H7 (cell line): Measurements from ENCODE around the gene SOX18. TPM values are rescaled to one million over a fixed set of nuclear protein-coding genes. Genes with fewer than 3 reads are reported as not detected.
A peak's percentile ranks its signal among the peaks of the same experiment; 100 is the strongest.

Experiments used
- DNase-seq: peaks from one replicate; pipeline ENCODE4 v3.0.0; 2012
- H3K27me3 ChIP-seq: 2 replicates; pipeline ENCODE4 v1.6.0; 2011; ENCODE audit warnings: mild to moderate bottlenecking, low read length; ENCODE audit not compliant: control insufficient read depth, insufficient read depth
- H3K36me3 ChIP-seq: replicated peaks from 2 replicates; pipeline ENCODE4 v1.5.1; 2011; ENCODE audit warnings: low read length; ENCODE audit not compliant: control insufficient read depth, insufficient read depth
- H3K4me3 ChIP-seq: 2 replicates; pipeline ENCODE4 v1.5.1; 2011; ENCODE audit warnings: low read depth, mild to moderate bottlenecking, control low read depth, low read length, moderate library complexity; ENCODE audit not compliant: insufficient read depth
- total RNA-seq: library from RNA; depleted of rRNA; stranded (reverse); fragments of >200 nt; shearing (Covaris generic); gene quantifications from 2 replicates; pipeline ENCODE4 v1.2.3, GENCODE V29; 2014

The SOX18 gene
- total RNA-seq, 1 experiment from 2014 or later, result 1.2 TPM

DNA sequence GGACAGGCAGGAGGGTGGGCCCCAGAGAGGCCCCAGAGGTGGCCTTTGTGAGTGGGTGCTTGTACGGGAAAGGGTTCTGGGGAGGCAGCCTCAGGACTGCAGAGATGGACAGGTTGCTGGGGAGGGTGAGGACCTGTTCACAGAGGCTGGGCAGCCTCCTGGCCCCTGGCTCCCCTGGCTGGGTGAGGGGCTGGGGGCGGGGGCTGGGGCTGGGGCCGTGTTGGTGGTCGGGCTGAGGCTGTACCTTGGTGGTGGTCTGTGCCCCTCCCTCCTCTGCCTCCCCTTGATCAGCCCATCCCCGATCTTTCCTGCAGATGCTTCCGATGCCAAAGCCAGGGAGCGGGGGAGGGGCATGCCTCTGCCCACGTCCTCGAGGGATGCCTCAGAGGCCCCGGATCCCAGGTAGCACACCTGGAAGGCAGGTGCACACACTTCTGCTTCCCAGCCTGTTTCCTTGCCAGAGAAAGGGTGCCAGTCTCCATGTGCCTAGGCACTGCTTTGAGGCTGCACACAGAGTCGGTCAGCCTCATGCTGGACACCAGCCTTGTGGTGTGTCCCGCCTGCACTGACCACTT, 18.4 kb upstream of the SOX18 start:
- Histone ChIP-seq H3K27me3 (no peaks in the 10 kb centered on the region), H3K4me3 (no peak overlapping the region), H3K36me3 (no peaks in the 10 kb centered on the region; the same call in 1 of the 2 replicates)
- DNase-seq, result peak; percentile 68

DNA sequence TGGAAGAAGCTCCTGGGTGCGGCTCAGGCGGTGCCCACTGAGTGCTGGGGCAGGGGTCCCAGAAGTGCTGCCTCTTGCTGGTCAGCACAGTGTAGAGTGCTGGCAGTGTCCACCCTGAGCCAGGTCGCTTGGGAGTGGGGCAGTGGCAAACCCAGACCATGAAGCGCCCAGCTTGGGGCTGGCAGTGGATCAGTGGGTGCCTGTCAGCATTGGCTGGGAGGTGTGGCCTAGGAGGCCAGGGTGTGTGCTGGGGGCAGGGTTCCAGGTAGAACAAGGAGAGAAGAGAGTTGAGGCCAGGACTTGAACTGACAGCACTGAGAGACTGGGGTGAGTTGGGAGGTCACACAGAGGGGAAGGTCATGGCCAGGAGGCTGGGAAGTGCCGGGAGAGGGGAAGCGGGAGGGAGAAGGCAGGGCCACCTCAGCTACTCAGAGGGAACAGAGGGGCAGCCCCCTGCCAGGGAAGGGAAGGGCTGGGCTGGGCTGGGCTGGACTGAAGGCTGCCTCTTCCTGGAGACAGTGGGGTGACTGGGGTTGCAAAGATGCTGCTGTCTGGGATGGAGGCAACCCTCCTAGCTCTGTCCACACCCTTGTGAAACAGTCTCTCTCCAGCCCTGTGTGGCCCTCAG, 17.7 kb upstream of the SOX18 start:
- Histone ChIP-seq H3K27me3 (no peaks in the 10 kb centered on the region), H3K36me3 (no peaks in the 10 kb centered on the region; the same call in 1 of the 2 replicates), H3K4me3 (no peak overlapping the region)
- DNase-seq, result no peak

DNA sequence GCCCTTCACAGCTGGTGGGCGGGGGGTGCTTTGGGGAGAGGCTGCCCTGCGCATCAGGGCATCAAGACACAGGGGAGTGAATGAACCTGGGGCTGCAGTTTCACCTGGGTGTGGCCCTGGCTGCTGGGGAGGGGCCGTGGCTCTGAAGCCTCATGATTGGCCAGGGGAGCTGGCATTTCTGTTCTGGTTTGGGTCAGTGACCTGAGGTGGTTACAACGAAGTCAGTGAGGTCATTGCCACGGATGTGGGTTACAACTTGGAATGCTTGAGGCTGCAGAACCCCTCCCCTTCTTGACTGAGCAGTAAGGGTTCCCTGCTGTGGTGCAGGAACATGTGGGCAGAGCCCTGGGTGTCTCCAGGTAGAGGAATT, 16.5 kb upstream of the SOX18 start:
- Histone ChIP-seq H3K36me3 (no peaks in the 10 kb centered on the region; the same call in 1 of the 2 replicates), H3K4me3 (no peak overlapping the region), H3K27me3 (no peaks in the 10 kb centered on the region)
- DNase-seq, result peak; percentile 87

GRCh38 chr20:64065062-64065973, 15.9 kb upstream of the SOX18 start:
- Histone ChIP-seq H3K27me3 (no peaks in the 10 kb centered on the region), H3K4me3 (no peak overlapping the region), H3K36me3 (no peaks in the 10 kb centered on the region; the same call in 1 of the 2 replicates)
- DNase-seq, result no peak

GRCh38 chr20:64064145-64064698, 14.8 kb upstream of the SOX18 start:
- Histone ChIP-seq H3K36me3 (no peaks in the 10 kb centered on the region), H3K27me3 (no peaks in the 10 kb centered on the region), H3K4me3 (peak overlapping the region; percentile 89; the same call in 1 of the 2 replicates)
- DNase-seq, result no peak

GRCh38 chr20:64063389-64064144, 14.1 kb upstream of the SOX18 start:
- Histone ChIP-seq H3K4me3 (peak overlapping the region; percentile 89), H3K36me3 (no peaks in the 10 kb centered on the region), H3K27me3 (no peaks in the 10 kb centered on the region)
- DNase-seq, result peak; percentile 89

GRCh38 chr20:64062596-64063388, 13.4 kb upstream of the SOX18 start, which contains the start of gene TCEA2:
TCEA2 (plus strand) TSS chr20:64063198; CDS start chr20:64063313, 115 bp downstream.
- Histone ChIP-seq H3K4me3 (peak within 1 kb of the TSS; percentile 89), H3K36me3 (no peaks in the 10 kb centered on the region), H3K27me3 (no peaks in the 10 kb centered on the region)
- peak; percentile 99 for DNase-seq

DNA sequence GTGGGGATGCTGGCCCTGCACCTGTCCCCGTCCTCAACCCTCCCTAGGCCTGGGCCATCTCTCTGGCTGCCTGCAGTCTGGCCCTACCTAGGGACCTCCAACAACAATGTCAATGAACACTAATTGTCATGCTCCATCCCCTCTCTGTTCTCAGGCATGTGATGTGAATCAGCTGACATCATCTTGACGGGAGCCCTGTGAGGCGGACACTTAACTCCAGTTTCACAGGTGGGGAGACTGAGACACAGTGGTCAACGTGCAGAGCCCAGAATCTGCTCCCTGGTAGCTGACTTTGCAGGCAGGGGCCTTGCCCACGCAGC, 12.8 kb upstream of the SOX18 start:
- Histone ChIP-seq H3K36me3 (no peaks in the 10 kb centered on the region), H3K4me3 (peak overlapping the region; percentile 89), H3K27me3 (no peaks in the 10 kb centered on the region)
- DNase-seq, result no peak

GRCh38 chr20:64058536-64058935, 9.1 kb upstream of the SOX18 start:
- Histone ChIP-seq H3K36me3 (no peaks in the 10 kb centered on the region), H3K4me3 (no peak overlapping the region), H3K27me3 (no peaks in the 10 kb centered on the region; the same call in 1 of the 2 replicates)
- no peak for DNase-seq

GRCh38 chr20:64057628-64058498, 8.4 kb upstream of the SOX18 start:
- Histone ChIP-seq H3K4me3 (peak overlapping the region; percentile 12; the same call in 1 of the 2 replicates), H3K36me3 (no peaks in the 10 kb centered on the region), H3K27me3 (no peaks in the 10 kb centered on the region; the same call in 1 of the 2 replicates)
- DNase-seq, result peak; percentile 99

DNA sequence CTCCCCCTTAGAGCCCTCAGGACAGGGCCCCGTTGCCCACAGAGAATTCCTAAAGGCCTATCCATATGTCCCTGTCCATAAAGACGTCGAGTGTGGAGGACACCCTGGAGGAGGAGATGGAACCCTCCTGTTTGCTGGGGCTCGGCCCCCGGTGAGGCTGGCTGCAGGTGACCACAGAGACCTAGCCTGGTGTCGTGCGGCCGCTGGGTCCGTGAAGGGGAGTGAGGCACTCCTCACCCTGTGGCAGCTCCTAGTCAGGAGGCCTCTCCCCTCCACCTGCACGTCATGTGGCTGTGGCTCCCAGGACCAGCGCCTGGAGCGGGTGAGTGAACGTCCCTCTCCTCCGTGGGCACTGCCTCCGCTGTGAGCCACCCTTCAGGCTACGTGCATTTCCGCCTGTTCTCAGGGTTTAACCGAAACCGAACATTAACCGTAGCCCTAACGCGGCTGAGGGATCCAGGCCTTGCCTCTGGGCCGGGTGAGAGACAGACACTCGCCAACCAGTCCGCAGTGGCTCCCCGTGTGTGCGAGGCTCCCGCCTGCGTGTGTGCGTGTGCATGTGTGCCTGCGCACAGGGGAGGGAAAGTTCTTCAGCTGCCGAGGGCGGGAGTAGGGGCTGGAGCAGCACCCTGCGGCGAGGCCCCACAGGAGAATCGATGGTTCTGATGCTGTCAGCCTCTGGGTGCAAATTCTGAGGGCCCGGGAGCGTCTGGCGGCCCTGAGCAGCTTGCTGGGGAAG, 7.6 kb upstream of the SOX18 start:
- Histone ChIP-seq H3K4me3 (peak overlapping the region; percentile 12; the same call in 1 of the 2 replicates), H3K36me3 (no peaks in the 10 kb centered on the region), H3K27me3 (no peaks in the 10 kb centered on the region; the same call in 1 of the 2 replicates)
- peak; percentile 81 for DNase-seq

DNA sequence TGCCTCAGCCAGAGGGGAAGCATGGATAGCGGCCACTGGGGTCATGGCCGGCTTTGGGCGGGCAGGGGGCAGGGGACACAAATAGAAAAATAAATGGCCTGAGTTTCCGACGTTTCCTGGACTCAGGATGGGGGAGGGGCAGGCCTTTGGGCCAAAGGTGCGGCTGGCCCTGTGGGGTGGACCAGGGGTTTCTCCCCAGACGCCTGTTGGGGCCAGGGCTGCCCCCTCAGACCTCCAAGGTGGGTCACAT, 7.1 kb upstream of the SOX18 start:
- no peaks in the 10 kb centered on the region for H3K36me3 ChIP-seq
- DNase-seq, result no peak
- H3K27me3 ChIP-seq, result no peaks in the 10 kb centered on the region; the same call in 1 of the 2 replicates
- H3K4me3 ChIP-seq, result no peak overlapping the region
